Bone marrow (tissue), 2 donors: ENCODE results near the gene NRXN3.
A peak's percentile ranks its signal among the peaks of the same experiment; 100 is the strongest.

Experiments
- DNase-seq, 2 donors: peaks; one replicate each; lab custom pipeline; 2025; lab: John Stamatoyannopoulos, UW

NRXN3 gene

DNA sequence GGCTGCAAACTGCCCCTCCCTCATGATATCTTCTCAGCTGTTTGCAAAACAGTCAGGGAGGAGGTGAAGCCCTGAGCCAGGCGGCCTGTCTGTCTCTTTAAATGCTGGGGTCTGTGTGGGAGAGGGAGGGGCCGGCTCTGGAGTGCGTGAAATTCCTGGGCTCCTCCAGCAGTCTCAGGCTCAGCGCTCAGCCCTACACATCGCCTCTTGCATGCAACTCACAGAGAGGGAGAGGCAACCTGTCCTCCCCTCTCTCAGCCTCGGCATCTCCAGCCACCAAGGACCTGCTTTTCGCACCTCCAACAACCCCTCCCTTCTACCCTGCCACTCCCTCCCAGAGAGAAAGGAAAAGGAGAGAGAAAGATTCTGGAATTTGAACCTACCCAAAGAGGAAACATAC is at the start of gene NRXN3:
NRXN3 (plus strand) TSS at position 171 of the 400 bp plus-strand sequence. CDS start 72,721 bp downstream, outside the sequence.
- no peak for DNase-seq

DNA sequence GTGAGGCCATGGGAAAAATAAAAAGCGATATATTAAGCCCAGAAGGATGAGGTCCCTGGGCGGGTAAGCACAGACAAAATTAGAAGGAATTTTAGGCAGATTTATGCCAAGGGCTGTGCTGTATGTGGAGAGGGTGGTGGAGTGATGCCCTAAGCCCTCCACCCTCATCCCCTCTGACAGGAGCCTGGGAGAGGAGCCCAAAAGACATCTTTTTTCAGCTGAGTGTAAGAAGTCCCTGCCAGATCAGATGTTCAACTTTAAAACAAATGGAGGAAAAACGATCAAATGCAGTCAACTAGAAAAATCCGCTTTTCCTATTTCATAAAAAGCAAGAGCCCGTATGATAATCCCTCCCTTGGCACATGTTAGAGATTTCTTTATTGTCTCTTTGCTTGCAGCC is 47.7 kb upstream of the NRXN3 start:
- no peak for DNase-seq

DNA sequence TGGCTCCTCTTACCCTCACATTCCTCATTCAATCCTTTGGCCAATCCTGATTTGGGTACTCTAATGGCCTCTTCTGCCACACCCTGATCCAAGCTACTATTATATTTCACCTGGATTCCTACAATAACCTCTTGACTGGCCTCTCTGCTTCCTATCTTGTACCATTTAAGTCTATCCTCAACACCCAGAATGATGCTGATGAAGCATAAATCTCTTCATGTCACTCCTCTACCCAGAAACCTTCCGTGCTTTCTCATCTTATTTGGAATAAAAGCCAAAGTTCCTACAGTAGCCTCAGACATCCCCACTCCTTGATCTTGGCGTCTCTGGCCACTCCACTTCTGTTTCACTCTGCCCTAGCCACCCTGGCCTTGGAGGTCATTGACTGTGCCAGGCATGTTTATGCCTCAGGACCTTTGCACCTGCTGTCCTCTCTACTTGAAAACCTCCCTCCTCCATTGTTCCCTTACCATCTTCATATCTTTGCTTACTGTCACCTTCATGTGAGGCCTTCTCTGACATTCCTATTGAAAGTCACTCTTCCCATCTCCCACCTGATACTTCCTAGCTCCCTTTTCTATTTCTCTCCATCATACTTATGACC is 46.4 kb upstream of the NRXN3 start:
- no peak for DNase-seq

DNA sequence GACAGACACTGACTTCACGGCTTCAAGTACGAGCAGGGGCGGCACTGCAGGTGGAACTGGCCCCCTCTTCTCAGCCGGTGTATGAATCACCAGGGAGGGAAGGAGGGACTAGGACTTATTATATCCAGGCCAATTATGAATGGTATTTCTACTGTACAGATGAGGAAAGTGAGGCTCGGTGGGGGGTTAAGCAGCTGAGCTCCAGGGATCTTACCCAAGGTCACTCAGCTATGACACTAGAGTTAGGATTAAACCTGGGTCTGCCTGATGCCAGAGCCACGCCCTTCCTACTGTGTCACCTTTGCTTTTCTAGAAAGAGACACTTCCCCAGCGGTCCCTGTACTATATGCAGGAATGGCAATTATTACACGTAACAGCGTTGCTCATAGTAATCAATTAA is 42.2 kb upstream of the NRXN3 start:
- no peak for DNase-seq

DNA sequence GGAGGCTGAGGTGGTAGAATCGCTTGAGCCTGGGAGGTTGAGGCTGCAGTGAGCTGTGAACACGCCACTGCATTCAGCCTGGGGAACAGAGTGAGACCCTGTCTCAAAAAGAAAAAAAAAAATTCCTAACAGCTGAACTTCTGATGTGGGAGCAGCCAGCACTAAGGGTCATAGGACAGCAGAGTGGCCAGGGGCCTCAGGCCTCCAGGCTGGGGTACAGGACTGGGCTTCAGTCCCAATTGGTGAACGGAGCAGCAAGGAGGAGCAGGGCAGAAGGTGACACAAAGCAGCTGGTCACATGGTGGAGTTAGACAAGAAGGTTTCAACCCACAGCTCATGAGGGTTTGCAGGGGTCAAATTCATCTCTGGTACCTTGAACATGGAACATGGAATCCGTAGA is 40.8 kb upstream of the NRXN3 start:
- no peak for DNase-seq

DNA sequence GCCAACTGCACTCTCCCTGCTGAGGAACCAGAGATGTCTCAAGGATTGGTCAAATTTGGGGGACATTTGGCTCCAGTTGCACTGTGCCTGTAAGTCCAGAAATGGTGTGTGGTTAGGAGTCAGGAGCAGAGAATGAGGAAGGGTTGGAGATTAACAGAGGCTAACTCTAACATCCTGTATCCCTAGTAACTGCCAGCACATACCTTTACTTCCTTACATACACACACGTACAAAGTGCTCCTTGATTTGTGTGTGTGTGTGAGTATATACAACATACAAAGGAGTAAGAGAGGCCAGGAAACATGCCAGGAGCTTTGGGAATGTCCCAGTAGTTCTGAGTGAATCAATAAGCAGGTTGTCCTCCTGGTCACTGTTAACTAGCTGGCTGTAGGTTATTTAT is 39.8 kb upstream of the NRXN3 start:
- DNase-seq: no peak

DNA sequence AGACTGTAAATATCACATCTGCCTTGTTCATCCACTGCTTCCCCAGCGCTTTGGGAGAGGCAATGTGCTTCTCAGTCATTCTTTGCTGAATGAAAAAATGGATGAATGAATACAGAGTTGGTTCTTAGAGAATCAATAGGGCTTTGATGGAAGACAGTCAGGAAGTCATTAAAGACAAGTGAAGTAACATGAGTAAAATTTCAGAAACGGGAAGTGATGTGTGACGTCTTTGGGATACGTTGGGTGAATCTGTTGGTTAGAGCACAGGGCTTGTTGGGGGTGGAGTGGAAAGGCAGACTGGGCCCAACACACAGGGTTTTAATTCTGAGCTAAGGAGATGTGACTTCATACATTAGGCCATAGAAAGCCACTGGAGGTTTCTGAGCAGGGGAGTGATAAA is 39.0 kb upstream of the NRXN3 start:
- no peak for DNase-seq

DNA sequence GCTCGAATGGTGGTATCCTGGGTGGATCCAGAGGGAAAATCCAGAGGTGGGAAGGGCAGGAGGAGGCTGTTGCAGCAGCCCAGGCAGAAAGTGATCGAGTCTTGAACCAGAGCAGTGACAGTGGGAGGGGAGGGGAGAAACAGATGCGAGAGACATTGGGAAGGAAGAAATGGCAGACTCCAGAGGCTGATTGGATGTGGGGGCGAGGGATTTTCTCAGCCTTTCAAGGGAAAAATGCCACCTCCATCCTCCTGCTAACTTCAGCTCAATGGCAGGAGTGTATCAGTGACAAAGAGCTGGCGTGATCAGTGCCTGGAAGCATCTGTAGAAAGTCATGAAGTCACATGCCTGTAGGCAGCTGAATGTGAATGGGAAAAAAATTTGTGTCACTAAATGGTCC is 38.6 kb upstream of the NRXN3 start:
- DNase-seq: no peak

DNA sequence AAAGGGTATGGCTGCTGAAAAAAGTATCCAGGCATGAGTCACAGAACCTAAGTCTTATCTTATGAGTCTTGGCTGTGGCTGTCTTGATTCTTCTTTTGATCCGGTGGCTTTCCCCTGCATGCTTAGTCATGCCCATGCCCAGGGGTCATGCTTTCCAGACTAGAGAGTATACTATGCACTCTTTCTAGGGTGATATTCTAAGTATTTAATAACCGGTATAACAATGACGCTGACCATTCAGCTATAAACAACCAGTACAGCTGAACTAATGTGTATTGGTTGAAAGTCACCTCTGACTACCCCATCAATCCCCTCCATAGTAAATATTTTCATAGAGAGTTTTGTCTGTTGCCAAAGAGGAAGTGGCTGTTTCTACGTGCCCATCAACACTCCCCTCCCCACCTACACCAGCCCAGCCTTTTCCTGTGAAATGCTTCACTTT is 34.7 kb upstream of the NRXN3 start:
- DNase-seq: no peak

DNA sequence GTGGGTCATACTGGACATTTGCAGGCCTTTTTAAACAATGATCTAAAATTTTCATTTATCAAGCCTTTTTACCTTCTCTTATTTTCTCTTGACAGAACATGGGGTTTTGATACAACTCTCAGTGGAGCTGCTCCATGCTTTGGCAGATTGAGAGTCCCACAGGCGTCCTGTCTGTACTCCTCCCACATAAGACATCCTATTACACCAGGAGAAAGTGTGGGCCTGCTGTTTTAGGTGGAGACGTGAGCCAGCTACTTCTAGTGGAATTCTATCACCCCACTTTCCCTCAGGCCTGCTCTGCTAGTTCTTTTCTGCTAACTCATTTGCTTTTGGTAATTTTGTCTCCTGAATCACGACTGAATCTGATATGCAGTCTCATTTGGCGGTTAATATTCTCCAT is 33.5 kb upstream of the NRXN3 start:
- no peak for DNase-seq

DNA sequence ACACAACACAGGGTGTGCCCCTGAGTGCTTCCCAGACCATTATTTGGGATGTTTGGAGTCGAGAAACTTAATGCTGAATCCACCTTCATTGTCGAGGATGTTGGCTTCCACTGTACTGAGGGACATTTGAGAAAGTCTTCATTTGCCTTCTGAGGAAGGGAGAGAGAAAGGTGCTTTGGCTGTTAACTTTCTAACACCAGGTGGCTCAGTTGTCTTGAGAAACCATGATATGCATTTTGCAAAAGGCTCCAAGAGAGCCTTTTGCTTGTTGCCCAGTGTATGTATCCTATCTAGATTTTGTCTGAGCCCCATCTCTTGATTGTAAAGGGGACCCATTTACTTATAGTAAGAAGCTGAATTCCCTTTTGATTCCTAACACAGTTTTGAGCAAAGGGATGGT is 28.6 kb upstream of the NRXN3 start:
- DNase-seq: no peak

DNA sequence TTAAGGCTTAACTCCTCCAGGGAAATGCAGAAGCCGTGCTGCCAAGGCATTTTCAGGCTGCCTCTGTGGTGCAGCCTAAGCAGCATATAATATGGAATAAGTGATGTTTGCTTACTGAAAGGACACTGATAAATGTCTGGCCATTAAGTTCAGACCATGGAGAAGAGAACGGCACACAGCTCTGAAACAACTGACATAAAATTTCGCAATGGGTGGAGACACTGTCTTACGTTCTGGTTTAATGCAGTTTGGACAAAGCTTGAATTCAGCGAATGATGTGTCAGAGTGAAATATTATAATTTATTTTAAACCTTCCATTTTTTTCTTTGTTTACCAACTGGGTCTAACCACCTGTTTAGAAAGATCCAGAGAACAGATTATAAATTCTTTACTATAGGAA is 27.2 kb upstream of the NRXN3 start:
- DNase-seq: no peak

DNA sequence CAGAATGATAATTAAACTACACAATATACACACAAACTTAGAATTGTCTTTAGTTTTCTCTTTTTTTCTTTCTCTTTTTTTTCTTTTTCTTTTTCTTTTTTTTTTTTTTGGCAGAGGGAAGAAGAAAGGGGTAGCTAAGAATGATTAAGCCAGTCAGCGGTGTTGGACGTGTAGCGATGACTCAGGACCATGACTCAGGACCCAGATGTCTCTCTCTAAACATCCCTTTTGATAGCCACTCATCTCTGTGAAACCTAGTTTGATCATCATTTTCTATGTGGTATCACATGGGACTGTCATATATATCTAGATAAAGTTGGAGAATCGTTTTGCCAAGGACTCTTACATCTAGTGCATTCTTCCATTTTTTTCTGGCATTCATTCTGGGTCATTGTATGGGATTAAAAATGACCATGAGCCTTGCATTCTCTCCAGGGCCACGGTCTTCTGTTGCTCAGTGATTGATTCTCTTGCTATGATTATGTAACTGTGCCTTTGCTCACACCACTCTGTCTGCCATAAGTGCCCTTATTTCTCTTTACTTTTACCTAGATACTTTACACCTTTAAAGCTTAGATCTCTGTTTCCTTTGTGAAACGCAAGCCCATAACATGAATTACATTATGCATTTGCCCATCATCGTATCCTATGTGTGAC is 26.6 kb upstream of the NRXN3 start:
- peak in 1 of 2 donors; percentile 18 for DNase-seq

DNA sequence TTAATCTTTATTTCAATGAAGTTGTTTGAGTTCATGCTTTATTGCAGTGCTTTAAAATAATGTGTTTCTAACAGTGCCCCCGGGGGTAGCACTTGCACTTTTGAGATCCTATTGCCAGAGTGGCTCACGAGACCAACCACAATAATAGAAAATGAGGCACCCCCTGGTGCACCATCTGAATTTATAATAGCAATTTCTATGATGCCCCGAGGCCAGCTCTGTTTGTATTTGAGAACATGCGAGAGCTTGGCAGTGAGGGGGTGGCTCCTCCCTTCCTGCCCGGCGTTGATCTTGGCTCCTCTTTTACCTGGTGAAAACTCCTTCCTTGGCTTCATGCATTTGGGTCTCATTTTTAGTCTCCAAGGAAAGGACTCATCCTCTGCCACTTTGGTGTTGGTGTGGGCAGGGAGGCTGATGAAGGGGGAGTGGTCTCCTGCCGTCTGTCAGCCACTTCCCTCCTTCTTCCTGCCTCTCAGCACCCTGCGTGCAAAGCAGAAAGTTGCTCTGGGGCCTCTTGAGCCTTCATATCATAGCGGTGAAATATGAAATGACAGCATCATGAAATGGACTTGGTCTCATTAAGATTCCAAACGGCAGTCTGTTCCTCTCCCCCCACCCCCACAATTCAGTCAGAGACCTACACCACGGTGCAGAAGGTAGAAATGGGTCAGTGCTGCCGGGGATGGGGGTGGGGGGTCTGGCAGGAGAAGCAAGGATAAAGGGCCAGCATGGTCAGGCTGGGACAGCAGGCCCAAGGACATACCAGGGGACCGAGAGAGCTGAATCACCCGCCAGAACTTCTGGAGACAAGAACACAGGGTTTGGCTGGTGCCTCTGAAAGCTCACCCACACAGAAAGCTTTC is 17.7 kb upstream of the NRXN3 start:
- DNase-seq: no peak

DNA sequence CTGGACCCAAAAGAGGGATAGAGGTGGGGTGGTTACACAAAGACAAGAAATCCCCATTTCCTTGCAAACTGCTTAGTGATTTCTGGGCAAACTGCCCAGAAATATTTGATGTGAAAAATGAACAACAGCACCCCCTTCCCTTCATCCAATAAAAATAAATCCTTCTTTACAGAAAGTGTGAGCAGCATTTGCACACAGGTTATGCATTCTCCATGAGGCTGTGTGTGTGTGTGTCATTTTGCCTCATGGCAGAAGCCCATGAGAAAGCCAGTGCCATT is 17.2 kb upstream of the NRXN3 start:
- DNase-seq: no peak

DNA sequence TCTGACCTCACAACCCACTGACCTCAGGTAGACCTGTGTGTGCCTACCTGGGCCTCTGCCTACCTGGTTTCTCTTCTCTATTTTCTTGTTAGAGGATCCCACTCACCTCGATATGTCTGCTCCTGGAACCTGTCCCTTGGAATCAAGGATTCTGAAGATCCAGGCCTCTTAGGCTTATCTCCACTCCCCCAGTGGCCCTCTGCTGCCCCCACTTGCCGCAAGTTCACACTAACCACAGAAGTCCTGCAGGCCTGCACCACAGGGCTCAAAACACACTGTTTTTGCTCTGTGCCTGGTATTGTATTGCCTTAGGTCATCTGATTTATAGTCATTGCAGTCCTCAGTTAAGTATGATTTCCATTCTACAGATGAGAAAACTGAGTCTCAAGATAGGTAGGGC is 15.3 kb upstream of the NRXN3 start:
- no peak for DNase-seq

DNA sequence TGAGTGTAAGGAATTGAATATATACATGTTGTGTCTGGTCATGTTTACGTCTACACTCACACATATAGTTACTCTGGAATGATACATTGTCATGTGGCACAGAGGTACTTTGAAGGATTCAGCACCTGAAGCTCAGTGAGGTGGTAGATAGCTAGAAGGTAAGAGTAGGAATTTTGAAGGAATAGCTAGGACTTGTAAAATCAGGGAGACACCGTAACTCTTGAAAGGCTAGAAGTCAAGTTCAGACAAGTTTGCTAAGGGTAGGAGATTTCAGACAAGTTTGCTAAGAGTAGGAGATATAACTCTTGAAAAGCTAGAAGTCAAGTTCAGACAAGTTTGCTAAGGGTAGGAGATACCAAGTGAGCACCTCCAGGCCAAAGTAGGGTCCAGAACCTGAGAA is 14.0 kb upstream of the NRXN3 start:
- DNase-seq: no peak

DNA sequence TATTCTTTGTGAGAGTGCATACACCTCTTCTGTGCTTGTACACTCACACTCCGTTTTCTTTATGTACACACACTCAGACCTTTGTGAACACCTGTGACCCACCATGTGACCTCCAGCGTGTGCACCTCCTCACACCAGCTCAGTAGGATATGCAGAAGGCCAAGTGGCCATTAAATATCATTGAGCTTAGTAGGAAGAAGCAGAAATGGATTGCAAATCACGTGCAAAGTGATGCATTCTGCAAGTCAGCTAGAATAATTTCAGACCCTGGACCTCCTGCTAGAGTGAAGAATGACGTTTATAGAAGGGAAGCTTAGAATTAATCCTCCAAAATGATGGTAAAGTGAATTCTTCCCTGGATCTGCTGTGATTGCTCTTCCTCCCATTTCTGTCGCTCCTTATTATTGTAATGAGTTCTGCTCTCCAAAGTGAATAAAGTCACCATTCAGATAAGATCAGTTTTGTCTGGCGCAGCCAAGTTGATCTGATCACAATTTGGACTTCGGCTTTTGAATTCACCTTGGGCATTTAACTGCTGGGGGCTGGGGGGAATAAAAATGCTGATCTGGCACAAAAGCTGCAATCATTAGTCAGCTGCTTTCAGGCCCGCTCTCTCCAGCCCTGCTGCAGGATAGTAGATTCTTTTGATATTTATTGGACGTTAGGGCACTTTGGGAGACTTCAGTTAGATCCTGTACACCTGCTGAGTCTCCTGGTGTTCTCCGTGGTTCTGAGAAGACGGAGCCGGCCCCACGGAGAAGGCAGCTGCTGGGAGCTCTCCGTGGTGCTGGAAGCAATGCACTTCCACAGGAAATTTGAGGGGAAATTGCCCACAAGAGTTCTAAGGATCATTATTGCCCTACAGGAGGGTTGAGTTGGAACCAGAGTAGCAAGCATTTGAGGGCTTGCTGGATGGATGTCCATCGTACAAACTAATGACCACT is 12.4 kb upstream of the NRXN3 start:
- no peak for DNase-seq

DNA sequence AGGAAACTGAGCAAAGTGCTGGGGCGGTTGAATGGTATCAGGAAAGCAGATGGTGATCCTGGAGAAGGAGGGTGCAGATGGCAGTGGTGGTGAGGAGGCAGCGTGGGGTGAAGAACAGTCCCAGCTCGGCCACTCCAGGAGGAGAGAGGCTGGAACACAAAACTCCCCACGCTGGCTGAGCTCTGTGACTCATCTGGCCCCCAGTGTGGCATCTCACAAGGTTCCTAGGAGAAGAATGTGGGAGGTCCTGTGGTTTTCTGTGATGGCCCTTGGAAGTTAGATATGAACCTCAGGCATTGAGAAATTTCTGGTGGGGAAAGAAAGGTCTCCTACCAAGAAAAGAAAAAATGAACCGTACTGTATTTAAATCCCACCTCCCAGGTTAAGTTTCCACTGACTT is 8.0 kb upstream of the NRXN3 start:
- no peak for DNase-seq

DNA sequence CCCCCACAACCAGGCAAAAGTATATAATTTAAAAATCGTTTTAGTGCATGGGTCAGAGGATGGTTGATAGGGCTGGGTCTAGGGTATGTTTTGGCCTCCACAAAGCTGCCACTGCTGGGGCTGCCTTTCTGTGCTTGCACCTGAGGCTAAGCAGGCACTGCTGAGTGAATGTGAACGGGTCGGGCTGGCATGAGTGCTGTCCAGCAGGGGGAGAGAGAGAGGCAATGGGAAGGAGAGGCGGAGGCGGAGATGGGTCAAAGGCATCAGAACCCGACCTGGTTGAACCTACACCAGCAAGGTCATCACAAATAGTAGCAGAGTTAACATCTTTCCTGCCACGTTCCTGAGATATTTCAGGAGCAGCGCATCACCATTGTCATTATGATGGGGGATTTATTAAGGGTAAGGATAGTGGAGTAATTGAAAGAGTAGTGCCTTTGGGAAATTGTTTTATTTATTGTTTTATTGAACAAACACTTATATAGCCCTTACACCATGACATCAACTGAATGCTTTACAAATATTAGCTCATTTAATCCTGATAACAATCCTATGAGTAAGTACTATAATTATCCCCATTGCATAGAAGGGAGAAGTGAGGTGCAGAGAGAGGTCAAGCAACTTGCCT is 5.8 kb upstream of the NRXN3 start:
- no peak for DNase-seq

DNA sequence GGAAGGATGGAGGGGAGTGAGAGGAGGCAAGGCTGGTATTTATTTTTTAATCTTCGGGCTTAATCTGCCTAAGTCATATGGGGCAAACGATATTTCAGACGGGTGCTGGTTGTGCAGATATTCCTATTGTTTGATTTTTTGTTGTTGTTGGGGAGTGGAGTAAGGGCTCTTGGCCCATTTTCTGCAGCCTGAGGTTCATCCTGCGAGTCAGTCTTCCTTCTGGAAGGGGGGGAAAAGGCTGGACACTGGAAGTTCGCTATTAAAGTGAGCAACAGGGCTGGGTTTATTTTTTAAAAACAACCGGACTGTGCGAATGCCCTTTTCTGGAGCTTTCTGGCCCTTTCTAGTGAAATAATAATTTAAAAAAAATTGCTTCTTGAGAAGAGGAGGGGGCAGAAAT is 2.3 kb downstream of the NRXN3 start:
- no peak for DNase-seq
